ENCODE measurements around the gene MYH11.
"Not testable (repeated sequence)": the region's sequence is repeated elsewhere in the genome, so short reads cannot be mapped to it uniquely, and the experiment has no call there.

MYH11 gene

GRCh38 chr16:15809297-15809696, 47.5 kb downstream of the MYH11 start:
- not testable (repeated sequence) for DNase-seq

GRCh38 chr16:15808071-15808470, 48.8 kb downstream of the MYH11 start:
- no peak for DNase-seq

GRCh38 chr16:15807603-15808009, 49.2 kb downstream of the MYH11 start:
- DNase-seq: peak; percentile 23

GRCh38 chr16:15803618-15804017, 53.2 kb downstream of the MYH11 start:
- no peak for DNase-seq

GRCh38 chr16:15799851-15800495, 56.9 kb downstream of the MYH11 start:
- DNase-seq: no peak

GRCh38 chr16:15798671-15799070, 58.2 kb downstream of the MYH11 start:
- no peak for DNase-seq

GRCh38 chr16:15796885-15797284, 59.9 kb downstream of the MYH11 start:
- no peak for DNase-seq

- no peak for DNase-seq
Observed at GRCh38 chr16:15795615-15796014, 61.2 kb downstream of the MYH11 start.

- no peak for DNase-seq
Observed at GRCh38 chr16:15792563-15792971, 64.3 kb downstream of the MYH11 start.

GRCh38 chr16:15790458-15790857, 66.4 kb downstream of the MYH11 start:
- DNase-seq: no peak

- DNase-seq: not testable (repeated sequence)
Observed at GRCh38 chr16:15789816-15790215, 67.0 kb downstream of the MYH11 start.

- no peak for DNase-seq
Observed at GRCh38 chr16:15788846-15789239, 68.0 kb downstream of the MYH11 start.

- DNase-seq: no peak
Observed at GRCh38 chr16:15786501-15786900, 70.3 kb downstream of the MYH11 start.

GRCh38 chr16:15785386-15786059, 71.3 kb downstream of the MYH11 start:
- no peak for DNase-seq

GRCh38 chr16:15783985-15784384, 72.8 kb downstream of the MYH11 start:
- DNase-seq: no peak

- DNase-seq: no peak
Observed at GRCh38 chr16:15782573-15783365, 74.1 kb downstream of the MYH11 start.

- no peak for DNase-seq
Observed at GRCh38 chr16:15781650-15782049, 75.2 kb downstream of the MYH11 start.

- no peak for DNase-seq
Observed at GRCh38 chr16:15780805-15781204, 76.0 kb downstream of the MYH11 start.

GRCh38 chr16:15779664-15780351, 77.0 kb downstream of the MYH11 start:
- no peak for DNase-seq

GRCh38 chr16:15778999-15779614, 77.7 kb downstream of the MYH11 start:
- DNase-seq: no peak

GRCh38 chr16:15778204-15778743, 78.6 kb downstream of the MYH11 start:
- DNase-seq: no peak

- DNase-seq: peak; percentile 39
Observed at GRCh38 chr16:15777533-15778203, 79.2 kb downstream of the MYH11 start.
